ENCODE measurements around the gene COA3.

The COA3 gene

DNA sequence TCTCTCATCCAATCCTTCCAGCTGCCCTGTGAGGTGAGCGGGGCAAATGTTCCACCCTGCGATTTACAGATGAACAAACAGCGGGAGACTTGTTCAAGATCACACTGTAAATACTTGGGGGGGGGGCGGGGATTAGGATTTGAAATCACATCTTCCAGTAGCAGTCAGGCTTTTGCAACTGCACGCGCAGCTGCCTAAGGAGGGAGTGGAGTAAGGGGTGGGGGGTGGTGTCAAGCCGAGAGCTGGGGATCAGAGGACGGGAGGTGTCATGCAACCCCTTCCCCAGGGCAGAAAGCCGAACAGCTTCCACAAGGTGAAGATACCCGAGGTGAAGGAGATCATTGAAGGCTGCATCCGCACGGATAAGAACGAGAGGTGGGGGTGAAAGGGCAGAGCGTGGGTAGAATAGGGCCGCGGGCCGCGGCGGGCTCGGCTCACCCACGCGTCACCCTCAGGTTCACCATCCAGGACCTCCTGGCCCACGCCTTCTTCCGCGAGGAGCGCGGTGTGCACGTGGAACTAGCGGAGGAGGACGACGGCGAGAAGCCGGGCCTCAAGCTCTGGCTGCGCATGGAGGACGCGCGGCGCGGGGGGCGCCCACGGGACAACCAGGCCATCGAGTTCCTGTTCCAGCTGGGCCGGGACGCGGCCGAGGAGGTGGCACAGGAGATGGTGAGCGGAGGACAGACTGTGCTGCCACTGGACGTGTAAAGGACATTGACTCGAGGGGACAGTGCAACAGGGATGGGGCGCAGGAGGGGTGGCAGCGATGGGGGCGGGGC is 13.5 kb downstream of the COA3 start:
- TF ChIP-seq, protein P1, sequence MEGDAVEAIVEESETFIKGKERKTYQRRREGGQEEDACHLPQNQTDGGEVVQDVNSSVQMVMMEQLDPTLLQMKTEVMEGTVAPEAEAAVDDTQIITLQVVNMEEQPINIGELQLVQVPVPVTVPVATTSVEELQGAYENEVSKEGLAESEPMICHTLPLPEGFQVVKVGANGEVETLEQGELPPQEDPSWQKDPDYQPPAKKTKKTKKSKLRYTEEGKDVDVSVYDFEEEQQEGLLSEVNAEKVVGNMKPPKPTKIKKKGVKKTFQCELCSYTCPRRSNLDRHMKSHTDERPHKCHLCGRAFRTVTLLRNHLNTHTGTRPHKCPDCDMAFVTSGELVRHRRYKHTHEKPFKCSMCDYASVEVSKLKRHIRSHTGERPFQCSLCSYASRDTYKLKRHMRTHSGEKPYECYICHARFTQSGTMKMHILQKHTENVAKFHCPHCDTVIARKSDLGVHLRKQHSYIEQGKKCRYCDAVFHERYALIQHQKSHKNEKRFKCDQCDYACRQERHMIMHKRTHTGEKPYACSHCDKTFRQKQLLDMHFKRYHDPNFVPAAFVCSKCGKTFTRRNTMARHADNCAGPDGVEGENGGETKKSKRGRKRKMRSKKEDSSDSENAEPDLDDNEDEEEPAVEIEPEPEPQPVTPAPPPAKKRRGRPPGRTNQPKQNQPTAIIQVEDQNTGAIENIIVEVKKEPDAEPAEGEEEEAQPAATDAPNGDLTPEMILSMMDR (conservative IDR thresholded peaks at IDR 0.05), result no peak
- no peak overlapping the region for H3K27ac ChIP-seq

DNA sequence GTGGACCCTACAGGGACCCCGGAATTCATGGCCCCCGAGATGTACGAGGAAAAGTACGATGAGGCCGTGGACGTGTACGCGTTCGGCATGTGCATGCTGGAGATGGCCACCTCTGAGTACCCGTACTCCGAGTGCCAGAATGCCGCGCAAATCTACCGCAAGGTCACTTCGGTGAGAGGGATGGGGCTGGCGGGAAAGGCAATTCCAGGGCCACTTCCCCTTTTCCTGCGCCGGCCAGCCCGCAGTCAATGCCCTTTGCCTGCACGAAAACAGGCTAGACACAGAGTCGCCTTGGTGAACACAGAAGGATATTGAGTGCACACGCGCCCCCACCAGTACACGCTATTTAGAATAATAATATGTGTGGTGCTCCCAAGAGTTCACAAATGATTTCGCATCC is 14.1 kb downstream of the COA3 start:
- TF ChIP-seq, protein P1 (conservative IDR thresholded peaks at IDR 0.05), result no peak
- no peak overlapping the region for H3K27ac ChIP-seq

DNA sequence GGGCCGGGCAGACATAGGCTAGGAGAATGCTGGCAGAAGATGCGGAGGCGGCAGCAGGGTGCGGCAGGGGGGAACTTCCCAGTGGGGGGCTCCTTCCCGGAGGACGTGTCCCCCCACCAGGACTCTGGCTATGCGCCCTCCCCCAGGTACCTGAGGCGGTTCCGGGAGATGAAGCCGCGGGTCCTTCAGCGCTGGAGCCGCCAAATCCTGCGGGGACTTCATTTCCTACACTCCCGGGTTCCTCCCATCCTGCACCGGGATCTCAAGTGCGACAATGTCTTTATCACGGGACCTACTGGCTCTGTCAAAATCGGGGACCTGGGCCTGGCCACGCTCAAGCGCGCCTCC is 14.7 kb downstream of the COA3 start:
- no peak overlapping the region for H3K27ac ChIP-seq

DNA sequence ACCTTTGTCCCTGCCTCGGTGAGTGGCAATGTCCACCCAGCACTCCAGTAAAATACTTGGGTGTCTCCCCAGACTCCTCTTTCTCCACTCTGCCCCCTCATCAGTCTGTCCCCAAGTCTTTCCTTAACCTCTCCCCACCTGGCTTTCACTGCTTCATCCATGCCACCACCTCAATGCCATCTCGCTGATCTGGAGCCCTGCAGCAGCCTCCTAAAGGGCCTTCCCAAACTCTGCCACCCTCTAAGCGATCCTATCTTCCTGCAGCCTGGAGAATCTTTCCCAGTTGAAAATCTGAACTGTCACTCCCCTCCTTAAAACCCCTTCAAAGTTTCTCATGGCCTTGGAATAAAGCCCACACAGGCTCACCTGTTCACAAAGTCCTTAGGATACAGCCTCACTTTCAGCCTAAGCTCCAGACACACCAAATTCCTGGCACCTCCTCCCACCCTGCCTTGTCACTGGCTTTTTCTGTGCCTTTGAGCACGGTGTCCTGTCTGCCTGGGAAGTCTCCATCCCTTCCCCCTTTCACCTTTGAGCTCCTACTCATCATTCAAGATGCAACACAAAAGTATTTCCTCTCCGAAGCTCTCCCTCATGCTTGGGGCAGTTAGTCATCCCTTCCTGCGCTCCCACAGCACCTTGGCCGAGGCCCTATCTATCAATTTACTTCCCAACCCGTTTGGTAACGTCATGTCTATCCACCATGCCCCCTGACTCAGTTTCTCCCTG is 15.3 kb downstream of the COA3 start:
- no peak overlapping the region for H3K27ac ChIP-seq
- TF ChIP-seq, protein P1 (conservative IDR thresholded peaks at IDR 0.05), result no peak

More for the DNA sequence above, 14.7 kb downstream of the COA3 start:
- TF ChIP-seq, protein P1 (conservative IDR thresholded peaks at IDR 0.05), result no peak

DNA sequence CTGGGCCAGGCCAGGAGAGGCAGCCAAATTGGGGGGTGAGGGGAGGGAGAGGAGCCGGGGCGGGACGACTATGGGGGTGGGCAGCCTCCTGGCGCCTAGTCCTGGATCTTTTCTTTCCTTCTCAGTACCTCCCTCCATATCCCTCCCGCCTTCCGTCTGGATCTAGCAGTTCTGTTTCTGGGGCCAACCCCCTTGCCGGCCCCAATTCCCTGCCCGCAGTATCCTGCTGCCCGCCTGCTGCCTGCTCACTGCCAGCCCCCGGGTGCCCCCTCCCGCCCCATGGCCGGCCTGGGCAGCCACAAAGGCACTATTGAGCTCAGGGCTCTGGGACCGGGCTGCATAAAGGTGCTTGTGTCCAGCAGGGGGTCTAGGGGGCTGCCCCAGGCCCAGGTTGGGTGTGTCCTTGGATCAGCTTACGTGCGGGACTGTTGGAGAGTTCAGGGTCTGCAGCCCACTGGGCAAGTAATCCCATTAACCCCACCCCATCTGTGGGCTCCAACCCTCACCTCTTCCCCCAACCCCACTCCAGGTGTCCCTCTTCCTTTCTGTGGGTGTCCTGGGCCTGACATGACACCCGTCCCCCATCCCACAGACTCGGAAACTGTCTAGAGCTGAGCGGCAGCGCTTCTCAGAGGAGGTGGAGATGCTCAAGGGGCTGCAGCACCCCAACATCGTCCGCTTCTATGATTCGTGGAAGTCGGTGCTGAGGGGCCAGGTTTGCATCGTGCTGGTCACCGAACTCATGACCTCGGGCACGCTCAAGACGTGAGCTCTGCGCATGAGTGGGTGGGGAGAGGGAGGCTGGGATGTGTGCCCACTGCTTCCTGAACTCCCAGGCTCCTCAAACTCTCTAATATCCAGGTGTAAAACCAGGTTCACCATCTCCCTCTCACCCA is 16.1 kb downstream of the COA3 start:
- H3K27ac ChIP-seq, result no peak overlapping the region
- TF ChIP-seq, protein P1 (conservative IDR thresholded peaks at IDR 0.05), result no peak

DNA sequence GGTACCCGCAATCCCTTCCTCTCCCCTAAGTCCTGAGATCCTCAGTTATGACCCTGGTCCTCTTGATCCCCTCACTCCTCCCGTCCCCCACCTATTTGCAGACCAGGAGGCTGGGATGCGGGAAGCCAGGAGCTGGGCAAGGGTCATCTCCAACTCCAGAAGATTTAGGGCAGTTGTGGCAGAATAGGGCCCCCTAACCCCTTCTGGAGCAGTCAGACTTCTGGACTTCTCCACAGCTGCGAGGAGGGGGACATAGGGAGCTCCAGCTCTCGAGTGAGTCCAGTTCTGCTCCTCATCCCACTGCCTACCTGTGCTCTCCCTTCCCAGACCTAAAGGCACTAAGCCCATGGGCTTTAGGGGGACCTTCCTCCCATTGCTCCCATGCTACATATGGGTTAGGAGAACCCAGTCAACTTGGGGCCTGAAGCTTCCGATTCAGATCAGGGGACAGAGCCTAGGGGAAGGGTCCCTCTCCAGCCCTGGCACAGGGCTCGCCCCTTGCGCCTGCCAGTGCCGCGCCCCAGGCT is 16.8 kb downstream of the COA3 start:
- no peak overlapping the region for H3K27ac ChIP-seq
- TF ChIP-seq, protein P1 (conservative IDR thresholded peaks at IDR 0.05), result no peak
